Stimulated activated CD4-positive, alpha-beta T cell treated with anti-CD3 and anti-CD28 coated beads, Interleukin-15, amount 100 ng/mL, for 1 hour (primary cell): ENCODE data around the gene GPR119.
"Not testable (repeated sequence)": the region's sequence is repeated elsewhere in the genome, so short reads cannot be mapped to it uniquely, and the experiment has no call there.

Experiments
- DNase-seq, 2 donors: peaks; one replicate each; pipeline ENCODE4 v3.0.0-alpha.2; 2020; ENCODE audit warnings: low read depth in 1 of 2, low spot score in 1 of 2

GPR119 gene

GRCh38 chrX:130339408-130340222, 45.9 kb downstream of the GPR119 start, which contains the start of gene SLC25A14:
TSS of gene SLC25A14 (plus strand) at chrX:130339919. CDS start at chrX:130340279, 360 bp downstream.
- peak; percentile 34 to 36 for DNase-seq

- not testable (repeated sequence) for DNase-seq
Observed at GRCh38 chrX:130338869-130339268, 46.6 kb downstream of the GPR119 start.

GRCh38 chrX:130336531-130336930, 48.9 kb downstream of the GPR119 start:
- no peak for DNase-seq
